GM12878 (cell line): ENCODE data around the gene GARNL3. TPM values are rescaled to one million over a fixed set of nuclear protein-coding genes. Genes with fewer than 3 reads are reported as not detected.

Source experiments
- ATAC-seq: fragments of 200-7000 bp; cut with Tn5 transposase; 3 replicates; pipeline ENCODE4 v1.9.1; 2020; ENCODE audit warnings: mild to moderate bottlenecking, moderate library complexity
- BruUV-seq: library from RNA; stranded (reverse); fragments of 400-500 nt; replicated peaks from 2 replicates; lab custom pipeline; 2021; lab: Mats Ljungman, UMichigan
- CTCF ChIA-PET: fragments of 300-600 bp; sonication (Branson Sonifier 250); formaldehyde crosslinking; extraction: SDS; loops from one replicate; lab custom pipeline; 2021; ENCODE audit warnings: inconsistent platforms; lab: Yijun Ruan, JAX
- POLR2A ChIA-PET: fragments of 350-600 bp; formaldehyde crosslinking; extraction: SDS; loops from one replicate; lab custom pipeline; 2021; ENCODE audit warnings: inconsistent platforms; lab: Charles Lee
- RAD21 ChIA-PET: fragments of 300-600 bp; sonication (Branson Sonifier 250); formaldehyde crosslinking; loops from one replicate; lab custom pipeline; 2023; ENCODE audit warnings: antibody characterized with exemption; ENCODE audit not compliant: unreplicated experiment; lab: Charles Lee
- SMC1A ChIA-PET: fragments of 300-600 bp; sonication (Branson Sonifier 250); formaldehyde crosslinking; loops from one replicate; lab custom pipeline; 2023; ENCODE audit not compliant: unreplicated experiment, uncharacterized antibody; lab: Charles Lee
- DNase-seq: peaks from one replicate; pipeline ENCODE4 v3.0.0-alpha.2; 2011; ENCODE audit warnings: low read depth, low spot score
- FAIRE-seq: peaks from 3 replicates; lab custom pipeline; 2011; peaks lifted over from hg19 to GRCh38; lab: Jason Lieb, UNC
- H2AFZ ChIP-seq: 2 replicates; pipeline ENCODE4 v1.6.0; 2011; ENCODE audit warnings: low read depth, low read length, control low read depth; ENCODE audit not compliant: control insufficient read depth
- H3K27ac ChIP-seq: 2 replicates; pipeline ENCODE4 v1.5.1; 2011; ENCODE audit warnings: control low read depth; ENCODE audit not compliant: control insufficient read depth, insufficient read depth
- H3K27me3 ChIP-seq, 2 experiments: replicated peaks in 1 of 2; 2 replicates each; pipeline versions ENCODE4 v1.6.0 to v1.6.1; 2011; ENCODE audit warnings: low read length in 1 of 2; ENCODE audit not compliant: control insufficient read depth in 2 of 2, insufficient read depth in 2 of 2
- H3K36me3 ChIP-seq, 2 experiments: 2 replicates each; pipeline ENCODE4 v1.5.1; 2011; ENCODE audit warnings: low read length in 1 of 2; ENCODE audit not compliant: control insufficient read depth in 2 of 2, insufficient read depth in 2 of 2
- H3K4me1 ChIP-seq: 2 replicates; pipeline ENCODE4 v1.6.1; 2011; ENCODE audit warnings: mild to moderate bottlenecking, low read length, moderate library complexity, mixed read lengths; ENCODE audit not compliant: control insufficient read depth, insufficient read depth
- H3K4me2 ChIP-seq: 2 replicates; pipeline ENCODE4 v1.6.0; 2011; ENCODE audit warnings: control low read depth; ENCODE audit not compliant: control insufficient read depth, insufficient read depth
- H3K4me3 ChIP-seq: fragments of 200-600 bp; sonication (generic); 2 replicates; pipeline ENCODE4 v1.5.1; 2016
- H3K79me2 ChIP-seq: 2 replicates; pipeline ENCODE4 v1.6.0; 2011; ENCODE audit warnings: low read length; ENCODE audit not compliant: control insufficient read depth, insufficient read depth
- H3K9ac ChIP-seq: 2 replicates; pipeline ENCODE4 v1.8.0; 2011; ENCODE audit warnings: low read length, control low read depth, mixed read lengths; ENCODE audit not compliant: control insufficient read depth, insufficient read depth
- H3K9me3 ChIP-seq: replicated peaks from 3 replicates; pipeline ENCODE4 v1.5.1; 2011; ENCODE audit warnings: mild to moderate bottlenecking, low read length; ENCODE audit not compliant: control insufficient read depth, insufficient read depth
- H4K20me1 ChIP-seq: 2 replicates; pipeline ENCODE4 v1.6.0; 2011; ENCODE audit not compliant: control insufficient read depth, insufficient read depth
- BHLHE40 ChIP-seq, 2 experiments: fragments of 450-650 bp in 1 of 2; IDR thresholded peaks; 2 replicates each; pipeline ENCODE4 v1.6.1; 2011 to 2017; ENCODE audit warnings: low read depth in 2 of 2, borderline replicate concordance in 1 of 2, improper control_type of control experiment in 1 of 2, low read length in 1 of 2, mild to moderate bottlenecking in 1 of 2
- EGR1 ChIP-seq, 2 experiments: IDR thresholded peaks; 1 replicate in 1 of 2; 2 replicates in 1 of 2; pipeline ENCODE4 v1.6.1; 2011 to 2012; ENCODE audit warnings: low read depth in 2 of 2, low read length in 2 of 2, borderline replicate concordance in 1 of 2, mild to moderate bottlenecking in 1 of 2, moderate library complexity in 1 of 2
- ETV6 ChIP-seq, 2 experiments: fragments of 450-650 bp in 1 of 2; IDR thresholded peaks in 1 of 2; conservative IDR thresholded peaks in 1 of 2; 2 replicates each; pipeline ENCODE4 v1.6.1; 2014; ENCODE audit warnings: antibody characterized with exemption in 1 of 2, borderline replicate concordance in 1 of 2, low read depth in 1 of 2, mild to moderate bottlenecking in 1 of 2, moderate library complexity in 1 of 2
- GABPA ChIP-seq: IDR thresholded peaks from 2 replicates; pipeline ENCODE4 v1.6.1; 2014; ENCODE audit warnings: antibody characterized with exemption, low read depth, mild to moderate bottlenecking, inconsistent platforms
- NBN ChIP-seq: fragments of 450-650 bp; IDR thresholded peaks from 2 replicates; pipeline ENCODE4 v1.6.1; 2016
- SPI1 ChIP-seq: IDR thresholded peaks from 2 replicates; pipeline ENCODE4 v1.6.1; 2011; ENCODE audit warnings: low read depth, mild to moderate bottlenecking, low read length, moderate library complexity, borderline replicate concordance; ENCODE audit not compliant: insufficient read depth
- SRF ChIP-seq, 2 experiments: IDR thresholded peaks; 2 replicates each; pipeline ENCODE4 v1.6.1; 2011; ENCODE audit warnings: low read depth in 2 of 2, low read length in 2 of 2, mild to moderate bottlenecking in 1 of 2, moderate library complexity in 1 of 2
- YY1 ChIP-seq: IDR thresholded peaks from 2 replicates; pipeline ENCODE4 v1.6.1; 2011; ENCODE audit warnings: low read depth, mild to moderate bottlenecking, low read length
- ZNF217 ChIP-seq: fragments of 450-650 bp; IDR thresholded peaks from 2 replicates; pipeline ENCODE4 v1.6.1; 2017; ENCODE audit warnings: antibody characterized with exemption, mild to moderate bottlenecking
- WGBS: methylation state at CpG from one replicate; pipeline ENCODE4 v1.1.6; 2016; ENCODE audit warnings: low lambda C conversion rate; ENCODE audit not compliant: insufficient replicate concordance, insufficient coverage; ENCODE audit errors: missing lambda C conversion rate; 5-methylcytosine and 5-hydroxymethylcytosine counted together
- in situ Hi-C: fragments of 300-500 bp; cut with MboI; formaldehyde crosslinking; loops from 9 replicates; pipeline ENCODE4 v1.14.3; 2018; ENCODE audit warnings: mixed read lengths
- intact Hi-C: fragments of 100-400 bp; cut with micrococcal nuclease; formaldehyde crosslinking; loops from one replicate; pipeline ENCODE4 v1.14.2; 2022; ENCODE audit not compliant: unreplicated experiment
- polyA plus RNA-seq, 11 experiments: library from polyadenylated mRNA; depleted of rRNA in 4 of 11; unstranded in 6 of 11; stranded (reverse) in 5 of 11; fragments of >200 nt; fragmentation: Nextera tagmentation in 4 of 11; fragmentation: Illumina TruSeq in 1 of 11; extraction: Ambion mirVana in 4 of 11; extraction: Trizol in 1 of 11; gene quantifications; 1 replicate in 1 of 11; 2 replicates in 10 of 11; pipeline versions ENCODE4 v1.2.1 to v1.2.3, GENCODE V29; 2011 to 2016; ENCODE audit warnings: inconsistent platforms in 2 of 11, missing spikeins in 2 of 11, low read depth in 1 of 11
- total RNA-seq, 4 experiments: library from RNA; depleted of rRNA in 3 of 4; stranded (reverse); fragments of >200 nt in 3 of 4; fragmentation: Illumina TruSeq in 1 of 4; extraction: Trizol in 1 of 4; gene quantifications; 2 replicates each; pipeline versions ENCODE4 v1.2.1 to v1.2.3, GENCODE V29; 2013 to 2021
- TF ChIP-seq, protein P1 (sequence below): IDR thresholded peaks from 2 replicates; pipeline ENCODE4 v1.6.1; 2012; ENCODE audit warnings: mild to moderate bottlenecking, low read depth, low read length
- TF ChIP-seq, protein P2 (sequence below): fragments of 450-650 bp; IDR thresholded peaks from 2 replicates; pipeline ENCODE4 v1.6.1; 2016; ENCODE audit warnings: mild to moderate bottlenecking, moderate library complexity, borderline replicate concordance
- TF ChIP-seq, protein P3 (sequence below): IDR thresholded peaks from 2 replicates; pipeline ENCODE4 v1.6.1; 2012; ENCODE audit warnings: low read length, inconsistent platforms

The GARNL3 gene
- total and polyA plus RNA-seq, 10 of the 15 experiments (the other 5 are each of a cell fraction or from before 2014, with no cell fraction given): 0.89 to 13.2 (median 6.3) TPM

DNA sequence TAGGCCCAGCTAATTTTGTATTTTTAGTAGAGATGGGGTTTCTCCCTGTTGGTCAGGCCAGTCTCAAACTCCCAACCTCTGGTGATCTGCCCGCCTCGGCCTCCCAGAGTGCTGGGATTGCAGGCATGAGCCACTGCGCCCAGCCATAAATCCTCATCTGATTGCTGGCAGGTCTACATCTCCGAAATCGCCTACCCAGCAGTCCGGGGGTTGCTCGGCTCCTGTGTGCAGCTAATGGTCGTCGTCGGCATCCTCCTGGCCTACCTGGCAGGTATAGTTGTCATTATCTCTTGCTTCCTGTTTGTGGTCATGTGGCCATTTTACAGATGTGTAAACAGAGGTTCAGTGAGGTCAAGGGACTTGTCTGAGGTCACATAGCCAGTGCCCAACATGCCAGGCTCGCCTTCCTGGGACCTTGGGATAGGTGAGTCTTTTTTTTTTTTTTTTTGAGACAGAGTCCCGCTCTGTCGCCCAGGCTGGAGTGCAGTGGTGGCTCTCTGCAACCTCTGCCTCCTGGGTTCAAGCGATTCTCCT is 135.2 kb downstream of the GARNL3 start (continued):
- no peak for TF ChIP-seq BHLHE40 (IDR thresholded peaks at IDR 0.05; ENCODE audit: borderline replicate concordance in 1 of 2, low read depth in 2 of 2, low read length in 1 of 2)
- no peak for TF ChIP-seq ETV6 (conservative IDR thresholded peaks at IDR 0.05 in 1 of 2, IDR thresholded peaks at IDR 0.05 in 1 of 2; ENCODE audit: borderline replicate concordance in 1 of 2, low read depth in 1 of 2)

DNA sequence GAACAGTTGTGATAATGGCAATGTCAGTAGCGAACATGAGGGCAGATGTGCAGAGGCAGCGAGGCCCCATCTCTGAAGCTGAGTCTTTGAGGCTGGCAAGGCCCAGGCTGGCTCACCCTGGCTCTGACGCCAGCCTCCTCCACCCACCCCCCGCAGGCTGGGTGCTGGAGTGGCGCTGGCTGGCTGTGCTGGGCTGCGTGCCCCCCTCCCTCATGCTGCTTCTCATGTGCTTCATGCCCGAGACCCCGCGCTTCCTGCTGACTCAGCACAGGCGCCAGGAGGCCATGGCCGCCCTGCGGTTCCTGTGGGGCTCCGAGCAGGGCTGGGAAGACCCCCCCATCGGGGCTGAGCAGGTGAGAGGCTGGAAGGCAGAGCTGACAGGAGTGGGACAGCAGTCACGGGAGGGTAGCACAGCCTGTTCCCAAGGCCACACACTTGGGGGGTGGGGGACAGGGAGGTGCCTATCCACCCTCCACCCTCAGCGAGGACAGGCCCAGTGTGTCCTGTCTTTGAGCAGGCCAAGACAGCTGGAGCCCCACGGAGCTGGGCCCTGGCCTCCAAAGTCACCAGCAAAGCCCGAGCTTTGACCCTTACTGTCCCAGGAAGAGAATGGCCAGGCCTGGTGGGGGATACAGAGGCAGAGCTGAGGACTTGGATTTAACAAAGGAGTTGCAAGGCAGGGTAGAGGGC is 138.0 kb downstream of the GARNL3 start:
- Histone ChIP-seq H3K27ac (no peak overlapping the region), H3K4me2 (no peak overlapping the region), H2AFZ (no peak overlapping the region), H3K4me3 (no peak overlapping the region), H3K9ac (no peak overlapping the region), H3K27me3 (no peaks in the 10 kb centered on the region), H3K4me1 (peaks cover 4% of the 10 kb centered on the region; the same call in 1 of the 2 replicates), H3K36me3 (peaks cover 0 to 3% of the 10 kb centered on the region in 2 experiments; a peak in 2 of 4 replicates), H4K20me1 (no peaks in the 10 kb centered on the region), H3K79me2 (peaks cover 9% of the 10 kb centered on the region), H3K9me3 (no peaks in the 10 kb centered on the region)
- ChIA-PET SMC1A (no interaction called here), RAD21 (no interaction called here), CTCF (no interaction called here), POLR2A (no interaction called here)
- in situ Hi-C loops (no loop called here), intact Hi-C loops (no loop called here)
- no peak for ATAC-seq
- WGBS: 91% methylated on average over 17 of the region's 18 CpGs
- no peak for DNase-seq
- no TSS peak for BruUV-seq
- no peak for FAIRE-seq
- TF ChIP-seq NBN: no peak
- no peak for TF ChIP-seq EGR1 (IDR thresholded peaks at IDR 0.05; ENCODE audit: borderline replicate concordance in 1 of 2, low read depth in 2 of 2, low read length in 2 of 2)
- TF ChIP-seq, protein P1, sequence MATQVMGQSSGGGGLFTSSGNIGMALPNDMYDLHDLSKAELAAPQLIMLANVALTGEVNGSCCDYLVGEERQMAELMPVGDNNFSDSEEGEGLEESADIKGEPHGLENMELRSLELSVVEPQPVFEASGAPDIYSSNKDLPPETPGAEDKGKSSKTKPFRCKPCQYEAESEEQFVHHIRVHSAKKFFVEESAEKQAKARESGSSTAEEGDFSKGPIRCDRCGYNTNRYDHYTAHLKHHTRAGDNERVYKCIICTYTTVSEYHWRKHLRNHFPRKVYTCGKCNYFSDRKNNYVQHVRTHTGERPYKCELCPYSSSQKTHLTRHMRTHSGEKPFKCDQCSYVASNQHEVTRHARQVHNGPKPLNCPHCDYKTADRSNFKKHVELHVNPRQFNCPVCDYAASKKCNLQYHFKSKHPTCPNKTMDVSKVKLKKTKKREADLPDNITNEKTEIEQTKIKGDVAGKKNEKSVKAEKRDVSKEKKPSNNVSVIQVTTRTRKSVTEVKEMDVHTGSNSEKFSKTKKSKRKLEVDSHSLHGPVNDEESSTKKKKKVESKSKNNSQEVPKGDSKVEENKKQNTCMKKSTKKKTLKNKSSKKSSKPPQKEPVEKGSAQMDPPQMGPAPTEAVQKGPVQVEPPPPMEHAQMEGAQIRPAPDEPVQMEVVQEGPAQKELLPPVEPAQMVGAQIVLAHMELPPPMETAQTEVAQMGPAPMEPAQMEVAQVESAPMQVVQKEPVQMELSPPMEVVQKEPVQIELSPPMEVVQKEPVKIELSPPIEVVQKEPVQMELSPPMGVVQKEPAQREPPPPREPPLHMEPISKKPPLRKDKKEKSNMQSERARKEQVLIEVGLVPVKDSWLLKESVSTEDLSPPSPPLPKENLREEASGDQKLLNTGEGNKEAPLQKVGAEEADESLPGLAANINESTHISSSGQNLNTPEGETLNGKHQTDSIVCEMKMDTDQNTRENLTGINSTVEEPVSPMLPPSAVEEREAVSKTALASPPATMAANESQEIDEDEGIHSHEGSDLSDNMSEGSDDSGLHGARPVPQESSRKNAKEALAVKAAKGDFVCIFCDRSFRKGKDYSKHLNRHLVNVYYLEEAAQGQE: no peak
- TF ChIP-seq SPI1: no peak
- no peak for TF ChIP-seq SRF (IDR thresholded peaks at IDR 0.05; ENCODE audit: low read depth in 2 of 2, low read length in 2 of 2)
- TF ChIP-seq, protein P2, sequence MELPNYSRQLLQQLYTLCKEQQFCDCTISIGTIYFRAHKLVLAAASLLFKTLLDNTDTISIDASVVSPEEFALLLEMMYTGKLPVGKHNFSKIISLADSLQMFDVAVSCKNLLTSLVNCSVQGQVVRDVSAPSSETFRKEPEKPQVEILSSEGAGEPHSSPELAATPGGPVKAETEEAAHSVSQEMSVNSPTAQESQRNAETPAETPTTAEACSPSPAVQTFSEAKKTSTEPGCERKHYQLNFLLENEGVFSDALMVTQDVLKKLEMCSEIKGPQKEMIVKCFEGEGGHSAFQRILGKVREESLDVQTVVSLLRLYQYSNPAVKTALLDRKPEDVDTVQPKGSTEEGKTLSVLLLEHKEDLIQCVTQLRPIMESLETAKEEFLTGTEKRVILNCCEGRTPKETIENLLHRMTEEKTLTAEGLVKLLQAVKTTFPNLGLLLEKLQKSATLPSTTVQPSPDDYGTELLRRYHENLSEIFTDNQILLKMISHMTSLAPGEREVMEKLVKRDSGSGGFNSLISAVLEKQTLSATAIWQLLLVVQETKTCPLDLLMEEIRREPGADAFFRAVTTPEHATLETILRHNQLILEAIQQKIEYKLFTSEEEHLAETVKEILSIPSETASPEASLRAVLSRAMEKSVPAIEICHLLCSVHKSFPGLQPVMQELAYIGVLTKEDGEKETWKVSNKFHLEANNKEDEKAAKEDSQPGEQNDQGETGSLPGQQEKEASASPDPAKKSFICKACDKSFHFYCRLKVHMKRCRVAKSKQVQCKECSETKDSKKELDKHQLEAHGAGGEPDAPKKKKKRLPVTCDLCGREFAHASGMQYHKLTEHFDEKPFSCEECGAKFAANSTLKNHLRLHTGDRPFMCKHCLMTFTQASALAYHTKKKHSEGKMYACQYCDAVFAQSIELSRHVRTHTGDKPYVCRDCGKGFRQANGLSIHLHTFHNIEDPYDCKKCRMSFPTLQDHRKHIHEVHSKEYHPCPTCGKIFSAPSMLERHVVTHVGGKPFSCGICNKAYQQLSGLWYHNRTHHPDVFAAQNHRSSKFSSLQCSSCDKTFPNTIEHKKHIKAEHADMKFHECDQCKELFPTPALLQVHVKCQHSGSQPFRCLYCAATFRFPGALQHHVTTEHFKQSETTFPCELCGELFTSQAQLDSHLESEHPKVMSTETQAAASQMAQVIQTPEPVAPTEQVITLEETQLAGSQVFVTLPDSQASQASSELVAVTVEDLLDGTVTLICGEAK: no peak
- no peak for TF ChIP-seq GABPA
- TF ChIP-seq YY1: no peak
- TF ChIP-seq, protein P3, sequence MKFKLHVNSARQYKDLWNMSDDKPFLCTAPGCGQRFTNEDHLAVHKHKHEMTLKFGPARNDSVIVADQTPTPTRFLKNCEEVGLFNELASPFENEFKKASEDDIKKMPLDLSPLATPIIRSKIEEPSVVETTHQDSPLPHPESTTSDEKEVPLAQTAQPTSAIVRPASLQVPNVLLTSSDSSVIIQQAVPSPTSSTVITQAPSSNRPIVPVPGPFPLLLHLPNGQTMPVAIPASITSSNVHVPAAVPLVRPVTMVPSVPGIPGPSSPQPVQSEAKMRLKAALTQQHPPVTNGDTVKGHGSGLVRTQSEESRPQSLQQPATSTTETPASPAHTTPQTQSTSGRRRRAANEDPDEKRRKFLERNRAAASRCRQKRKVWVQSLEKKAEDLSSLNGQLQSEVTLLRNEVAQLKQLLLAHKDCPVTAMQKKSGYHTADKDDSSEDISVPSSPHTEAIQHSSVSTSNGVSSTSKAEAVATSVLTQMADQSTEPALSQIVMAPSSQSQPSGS: no peak
- TF ChIP-seq ZNF217: no peak
